Epithelial cell of prostate (primary cell): ENCODE results near the gene FHAD1.

ENCODE experiments used
- DNase-seq: peaks from one replicate; pipeline ENCODE4 v3.0.0-alpha.2; 2011; ENCODE audit warnings: low read depth, low spot score
- H3K27ac ChIP-seq: fragments of 450-650 bp; 2 replicates; pipeline ENCODE4 v1.5.1; 2017; ENCODE audit warnings: mild to moderate bottlenecking

Gene FHAD1

DNA sequence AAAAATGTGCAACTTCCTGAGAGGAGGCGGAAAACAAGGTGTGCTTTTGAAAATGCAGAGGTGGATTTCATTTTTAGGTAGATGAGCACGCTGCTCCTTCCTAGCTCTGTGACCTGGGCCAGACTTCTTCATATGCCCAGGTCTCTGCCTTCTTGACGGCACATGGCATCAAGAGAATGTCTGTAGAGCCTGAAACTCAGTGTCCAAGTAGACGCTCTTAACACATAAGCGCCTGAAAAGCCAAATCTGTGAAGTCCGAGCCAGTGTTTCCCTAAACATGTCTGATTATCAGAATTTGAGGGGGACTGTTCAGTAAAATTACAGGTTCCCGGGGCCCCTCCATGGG, 25.7 kb downstream of the FHAD1 start:
- H3K27ac ChIP-seq, result no peak overlapping the region
- no peak for DNase-seq

DNA sequence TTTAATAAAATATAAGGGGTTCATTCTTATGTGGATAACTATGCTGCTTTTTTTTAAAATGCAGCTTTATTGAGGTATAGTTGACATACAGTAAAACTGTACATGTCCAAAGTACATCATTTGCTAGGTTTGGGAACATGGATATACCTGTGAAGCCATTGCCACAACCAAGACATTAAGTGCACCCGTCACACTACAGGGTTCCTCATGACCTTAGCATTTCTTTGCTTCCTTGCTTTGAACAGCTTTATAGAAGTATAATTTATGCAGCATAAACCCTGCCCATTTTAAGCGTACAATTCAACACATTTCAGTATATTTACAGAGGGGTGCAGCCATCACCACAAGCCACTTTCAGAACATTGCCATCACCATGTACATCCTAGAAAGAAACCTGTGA, 26.3 kb downstream of the FHAD1 start:
- no peak for DNase-seq
- H3K27ac ChIP-seq, result no peak overlapping the region

GRCh38 chr1:15275921-15276683, 29.1 kb downstream of the FHAD1 start:
- H3K27ac ChIP-seq, result no peak overlapping the region
- DNase-seq, result no peak

DNA sequence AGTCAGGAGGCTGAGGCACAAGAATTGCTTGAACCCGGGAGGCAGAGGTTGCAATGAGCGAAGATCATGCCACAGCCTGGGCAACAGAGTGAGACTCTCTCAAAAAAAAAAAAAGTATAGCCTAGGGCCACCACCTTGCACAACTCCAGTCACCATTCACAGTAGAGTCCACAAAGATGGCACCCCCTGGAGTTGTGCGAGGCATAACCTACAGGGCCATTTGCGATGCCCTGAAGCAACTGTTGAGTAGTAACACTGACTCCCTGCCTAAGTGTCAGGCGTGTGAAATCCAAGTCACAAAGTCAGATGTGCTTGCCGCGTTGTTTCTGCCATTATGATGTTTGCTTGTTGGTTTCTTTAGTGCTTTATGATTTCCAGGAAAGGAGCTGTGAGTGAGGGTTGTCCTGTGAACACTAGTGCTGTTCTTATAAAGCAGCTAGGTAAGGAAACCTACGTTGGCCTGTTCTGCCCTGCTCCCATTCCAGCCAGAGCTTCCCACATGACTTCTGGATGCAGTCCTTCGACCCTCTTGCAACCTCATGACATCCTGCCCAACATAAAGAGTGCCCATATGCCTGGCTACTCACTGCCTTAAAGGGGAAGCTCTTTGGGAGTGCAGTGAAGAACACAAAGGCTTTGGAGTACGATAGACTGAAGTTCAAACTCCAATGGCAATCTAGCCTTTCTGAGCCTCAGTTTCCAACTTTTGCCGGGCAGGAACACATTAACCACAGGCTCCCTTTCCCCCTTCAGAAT, 29.8 kb downstream of the FHAD1 start:
- no peak for DNase-seq
- no peak overlapping the region for H3K27ac ChIP-seq

- no peak overlapping the region for H3K27ac ChIP-seq
- DNase-seq, result no peak
Measured at GRCh38 chr1:15277447-15277838, 30.4 kb downstream of the FHAD1 start.

- DNase-seq, result no peak
- no peak overlapping the region for H3K27ac ChIP-seq
Measured at GRCh38 chr1:15277933-15278332, 30.9 kb downstream of the FHAD1 start.

GRCh38 chr1:15279576-15280230, 32.7 kb downstream of the FHAD1 start:
- H3K27ac ChIP-seq, result no peak overlapping the region
- DNase-seq, result no peak

DNA sequence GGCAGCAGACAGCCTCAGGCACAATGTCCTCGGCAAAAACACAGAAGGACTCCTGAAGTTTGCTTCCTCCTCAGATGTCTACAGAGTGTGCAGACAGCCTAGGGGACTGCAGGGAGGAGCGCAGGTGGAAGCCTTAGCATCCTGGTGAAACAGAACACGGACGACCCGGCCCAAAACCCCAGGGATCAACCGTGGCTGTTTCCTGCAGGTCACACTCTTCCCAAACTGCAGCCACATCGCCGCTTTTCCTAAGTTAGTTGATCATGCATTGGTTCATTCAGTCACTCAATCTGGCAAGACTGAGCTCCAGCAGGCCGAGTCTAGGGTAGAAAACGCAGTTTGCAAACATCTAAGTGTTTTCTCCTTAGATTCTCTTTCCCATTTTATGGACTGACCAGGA, 33.4 kb downstream of the FHAD1 start:
- H3K27ac ChIP-seq, result no peak overlapping the region
- no peak for DNase-seq

- no peak for DNase-seq
- H3K27ac ChIP-seq, result no peak overlapping the region
Measured at GRCh38 chr1:15282038-15282437, 35.0 kb downstream of the FHAD1 start.

GRCh38 chr1:15282810-15283474, 35.9 kb downstream of the FHAD1 start:
- H3K27ac ChIP-seq, result peak overlapping the region; percentile 62

GRCh38 chr1:15283526-15283925, 36.5 kb downstream of the FHAD1 start:
- peak overlapping the region; percentile 62 for H3K27ac ChIP-seq
- peak; percentile 86 for DNase-seq

More at GRCh38 chr1:15282810-15283474, 35.9 kb downstream of the FHAD1 start:
- DNase-seq, result no peak

GRCh38 chr1:15286452-15286851, 39.4 kb downstream of the FHAD1 start:
- no peak overlapping the region for H3K27ac ChIP-seq
- no peak for DNase-seq

DNA sequence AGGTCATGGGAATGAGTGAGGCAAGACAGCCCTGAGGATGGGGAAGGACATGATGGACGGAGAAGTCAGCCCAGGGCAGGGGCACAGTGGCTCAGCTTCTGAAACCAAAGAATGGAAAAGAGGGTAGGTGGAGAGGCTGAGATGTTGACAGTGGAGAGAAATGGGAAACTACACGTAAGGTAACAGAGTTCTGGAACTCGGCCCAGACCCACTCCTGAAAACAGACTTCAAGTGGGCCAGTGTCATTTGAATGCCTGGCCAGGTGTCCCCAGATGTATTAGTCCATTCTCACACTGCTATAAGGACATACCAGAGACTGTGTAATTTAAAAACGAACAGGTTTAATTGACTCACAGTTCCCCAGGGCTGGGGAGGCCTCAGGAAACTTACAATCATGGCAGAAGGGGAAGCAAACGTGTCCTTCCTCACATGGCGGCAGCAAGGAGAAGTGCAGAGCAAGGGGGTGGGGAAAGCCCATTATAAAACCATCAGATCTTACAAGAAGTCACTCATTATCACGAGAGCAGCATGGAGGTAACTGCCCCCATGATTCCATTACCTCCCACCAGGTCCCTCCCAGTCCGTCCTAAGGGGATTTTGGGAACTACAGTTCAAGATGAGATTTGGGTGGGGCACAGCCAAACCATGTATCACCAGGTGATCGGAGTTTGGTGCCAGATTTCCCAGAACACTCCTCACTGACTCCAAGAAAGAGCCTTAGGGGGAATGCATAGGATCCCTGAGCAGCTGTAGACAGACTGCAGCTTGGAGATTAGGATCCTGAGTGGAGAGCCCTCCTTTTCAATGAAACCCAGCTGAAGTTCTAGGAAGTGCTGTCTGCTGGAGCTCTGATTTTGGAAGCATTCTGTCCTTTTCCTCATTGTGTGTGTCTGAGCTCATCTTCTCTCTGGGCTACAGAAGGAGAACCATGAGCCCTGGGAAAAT, 40.3 kb downstream of the FHAD1 start:
- no peak for DNase-seq
- no peak overlapping the region for H3K27ac ChIP-seq

DNA sequence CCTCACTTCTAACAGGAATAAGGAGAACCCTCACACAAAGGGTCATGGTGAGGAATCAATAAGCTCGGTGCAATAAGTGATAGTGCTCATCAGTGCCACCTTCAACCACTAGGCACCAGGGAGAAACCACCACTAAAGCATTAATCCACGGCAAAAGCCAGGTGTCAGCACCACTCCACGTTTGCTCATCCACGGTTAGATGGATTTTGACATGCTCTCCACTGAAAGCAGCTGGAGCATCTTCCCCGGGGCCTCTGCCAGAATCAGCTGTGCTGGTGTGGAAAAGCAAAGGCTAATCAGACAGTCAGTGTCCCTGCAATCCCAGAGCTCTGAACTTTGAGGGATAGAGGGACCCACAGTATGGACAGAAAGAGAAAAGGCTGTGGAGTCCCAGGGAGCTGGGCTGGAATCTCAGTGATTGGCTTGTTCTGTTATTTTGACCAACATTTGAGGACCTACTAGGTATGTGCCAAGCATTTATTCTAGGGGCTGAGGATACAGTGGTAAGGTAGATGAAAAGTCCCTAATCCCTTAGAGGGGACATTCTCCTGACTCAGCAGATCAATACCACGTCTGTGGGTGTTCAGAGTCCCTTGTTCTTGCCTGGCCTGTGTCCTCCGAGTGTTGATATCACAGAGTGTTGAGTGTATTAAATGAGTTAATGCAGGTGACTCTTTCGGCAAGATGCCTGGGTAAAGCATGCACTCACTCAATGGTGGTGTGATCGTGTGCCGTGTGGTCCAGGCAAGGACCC, 41.3 kb downstream of the FHAD1 start:
- H3K27ac ChIP-seq, result no peak overlapping the region
- no peak for DNase-seq

GRCh38 chr1:15289251-15289651, 42.2 kb downstream of the FHAD1 start:
- no peak for DNase-seq
- no peak overlapping the region for H3K27ac ChIP-seq

DNA sequence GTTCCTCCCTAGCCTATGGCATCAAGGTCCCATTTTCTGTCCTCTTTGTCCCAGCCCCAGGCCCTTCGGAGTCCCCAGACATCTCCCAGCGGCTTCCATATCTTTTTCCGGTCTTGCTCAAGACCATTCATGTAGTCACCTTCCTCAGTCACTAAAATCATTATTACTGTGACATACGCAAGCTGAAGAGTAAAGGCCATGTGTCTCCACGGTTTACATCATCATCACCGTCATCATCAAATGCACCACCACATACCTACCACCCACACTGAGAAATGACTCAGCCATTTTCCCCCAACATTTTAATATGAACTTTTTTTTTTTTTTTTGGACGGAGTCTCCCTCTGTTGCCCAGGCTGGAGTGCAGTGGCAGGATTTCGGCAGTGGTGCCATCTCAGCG, 43.4 kb downstream of the FHAD1 start:
- no peak for DNase-seq
- no peak overlapping the region for H3K27ac ChIP-seq

- H3K27ac ChIP-seq, result no peak overlapping the region
Measured at GRCh38 chr1:15295696-15296095, 48.7 kb downstream of the FHAD1 start.

GRCh38 chr1:15296585-15297321, 49.7 kb downstream of the FHAD1 start:
- DNase-seq, result no peak
- no peak overlapping the region for H3K27ac ChIP-seq

More at GRCh38 chr1:15295696-15296095, 48.7 kb downstream of the FHAD1 start:
- no peak for DNase-seq
